Measurements from ENCODE around the gene TRIM47.

The TRIM47 gene

GRCh38 chr17:75875182-75875939 lies 3.0 kb downstream of the TRIM47 start:
- H2AFZ ChIP-seq (ENCODE audit: low read length): no peak overlapping the region
- peak overlapping the region; percentile 63; the same call in 1 of the 2 replicates for H3K9ac ChIP-seq (ENCODE audit: low read length)
- H3K9me3 ChIP-seq (ENCODE audit: low read length): no peaks in the 10 kb centered on the region
- no peaks in the 10 kb centered on the region for H3K9me2 ChIP-seq (ENCODE audit: low read depth, low read length)
- peak overlapping the region; percentile 62 for H3K4me3 ChIP-seq (ENCODE audit: low read depth, low read length, poor library complexity, severe bottlenecking)
- TF ChIP-seq CTCF (IDR thresholded peaks at IDR 0.05; ENCODE audit: low read length) (no peak), EZH2 (IDR thresholded peaks at IDR 0.05; ENCODE audit: borderline replicate concordance, low read length) (no peak)
- peaks cover 4% of the 10 kb centered on the region; the same call in 1 of the 2 replicates for H3K27me3 ChIP-seq (ENCODE audit: insufficient read depth, low read length)
- H3K36me3 ChIP-seq (ENCODE audit: insufficient read depth, low read length): no peaks in the 10 kb centered on the region
- no peaks in the 10 kb centered on the region for H3F3A ChIP-seq (ENCODE audit: insufficient read depth, low read length)
- peak overlapping the region; percentile 82 for H3K4me2 ChIP-seq (ENCODE audit: low read length)
- peaks cover 40% of the 10 kb centered on the region for H3K4me1 ChIP-seq (ENCODE audit: insufficient read depth, low read length, severe bottlenecking)
- H3K79me2 ChIP-seq (ENCODE audit: insufficient read depth, low read length): no peaks in the 10 kb centered on the region
- H4K20me1 ChIP-seq (ENCODE audit: insufficient read depth, low read length): no peaks in the 10 kb centered on the region
- peak overlapping the region; percentile 59 for H3K27ac ChIP-seq (ENCODE audit: low read depth, low read length, poor library complexity, severe bottlenecking)

GRCh38 chr17:75874323-75875181 lies 3.8 kb downstream of the TRIM47 start:
- H3F3A ChIP-seq (ENCODE audit: insufficient read depth, low read length): no peaks in the 10 kb centered on the region
- TF ChIP-seq CTCF (IDR thresholded peaks at IDR 0.05; ENCODE audit: low read length) (no peak), EZH2 (IDR thresholded peaks at IDR 0.05; ENCODE audit: borderline replicate concordance, low read length) (no peak)
- H4K20me1 ChIP-seq (ENCODE audit: insufficient read depth, low read length): no peaks in the 10 kb centered on the region
- peaks cover 4% of the 10 kb centered on the region; the same call in 1 of the 2 replicates for H3K27me3 ChIP-seq (ENCODE audit: insufficient read depth, low read length)
- no peak overlapping the region for H3K4me3 ChIP-seq (ENCODE audit: low read depth, low read length, poor library complexity, severe bottlenecking)
- no peaks in the 10 kb centered on the region for H3K9me3 ChIP-seq (ENCODE audit: low read length)
- H2AFZ ChIP-seq (ENCODE audit: low read length): no peak overlapping the region
- H3K4me1 ChIP-seq (ENCODE audit: insufficient read depth, low read length, severe bottlenecking): peaks cover 40% of the 10 kb centered on the region
- H3K79me2 ChIP-seq (ENCODE audit: insufficient read depth, low read length): no peaks in the 10 kb centered on the region
- no peaks in the 10 kb centered on the region for H3K36me3 ChIP-seq (ENCODE audit: insufficient read depth, low read length)
- H3K9me2 ChIP-seq (ENCODE audit: low read depth, low read length): no peaks in the 10 kb centered on the region
- no peak overlapping the region for H3K9ac ChIP-seq (ENCODE audit: low read length)
- no peak overlapping the region for H3K4me2 ChIP-seq (ENCODE audit: low read length)
- H3K27ac ChIP-seq (ENCODE audit: low read depth, low read length, poor library complexity, severe bottlenecking): no peak overlapping the region

GRCh38 chr17:75873587-75874322 lies 4.6 kb downstream of the TRIM47 start:
- Histone ChIP-seq H3K79me2 (ENCODE audit: insufficient read depth, low read length) (no peaks in the 10 kb centered on the region), H3K4me2 (ENCODE audit: low read length) (no peak overlapping the region), H3K27me3 (ENCODE audit: insufficient read depth, low read length) (no peaks in the 10 kb centered on the region), H3K4me3 (ENCODE audit: low read depth, low read length, poor library complexity, severe bottlenecking) (no peak overlapping the region), H3K9me2 (ENCODE audit: low read depth, low read length) (no peaks in the 10 kb centered on the region), H4K20me1 (ENCODE audit: insufficient read depth, low read length) (no peaks in the 10 kb centered on the region), H3K27ac (ENCODE audit: low read depth, low read length, poor library complexity, severe bottlenecking) (no peak overlapping the region), H3K4me1 (ENCODE audit: insufficient read depth, low read length, severe bottlenecking) (peaks cover 40% of the 10 kb centered on the region), H3K9me3 (ENCODE audit: low read length) (no peaks in the 10 kb centered on the region), H2AFZ (ENCODE audit: low read length) (no peak overlapping the region), H3K36me3 (ENCODE audit: insufficient read depth, low read length) (no peaks in the 10 kb centered on the region), H3F3A (ENCODE audit: insufficient read depth, low read length) (no peaks in the 10 kb centered on the region), H3K9ac (ENCODE audit: low read length) (no peak overlapping the region)
- TF ChIP-seq EZH2 (IDR thresholded peaks at IDR 0.05; ENCODE audit: borderline replicate concordance, low read length) (no peak), CTCF (IDR thresholded peaks at IDR 0.05; ENCODE audit: low read length) (no peak)
